K562 (cell line): ENCODE data around the gene CDK9. TPM values are rescaled to one million over a fixed set of nuclear protein-coding genes. Genes with fewer than 3 reads are reported as not detected.

Experiments used
- C11orf30 ChIP-seq: fragments of 450-650 bp; IDR thresholded peaks from 2 replicates; pipeline ENCODE4 v1.6.1; 2016; ENCODE audit warnings: low read depth, mild to moderate bottlenecking
- CBX3 ChIP-seq, 2 experiments: IDR thresholded peaks; 1 replicate in 1 of 2; 2 replicates in 1 of 2; pipeline ENCODE4 v1.6.1; 2012; ENCODE audit warnings: inconsistent platforms in 2 of 2, low read length in 2 of 2, borderline replicate concordance in 1 of 2, control low read depth in 1 of 2
- CEBPB ChIP-seq: fragments of 450-650 bp; IDR thresholded peaks from 2 replicates; pipeline ENCODE4 v1.6.1; 2016; ENCODE audit warnings: missing genetic modification characterization, missing compliant biosample characterization
- KAT2B ChIP-seq: IDR thresholded peaks from one replicate; pipeline ENCODE4 v1.6.1; 2012; ENCODE audit warnings: low read depth, mild to moderate bottlenecking, control low read depth, inconsistent platforms, low read length, moderate library complexity
- KDM4B ChIP-seq, 2 experiments: fragments of 450-650 bp in 1 of 2; sonication (generic) in 1 of 2; IDR thresholded peaks; 2 replicates each; pipeline ENCODE4 v1.6.1; 2016 to 2017; ENCODE audit warnings: borderline replicate concordance in 2 of 2, antibody characterized with exemption in 1 of 2, low read depth in 1 of 2, mild to moderate bottlenecking in 1 of 2
- MTA3 ChIP-seq: fragments of 450-650 bp; formaldehyde crosslinking; IDR thresholded peaks from 2 replicates; pipeline ENCODE4 v1.6.1; 2017; ENCODE audit warnings: mild to moderate bottlenecking, borderline replicate concordance
- NR4A1 ChIP-seq, 2 experiments: fragments of 250-450 bp in 1 of 2; fragments of 450-650 bp in 1 of 2; sonication (Bioruptor Pico) in 1 of 2; IDR thresholded peaks; 2 replicates each; pipeline versions ENCODE4 v1.4.0 to v1.6.1; 2016 to 2020; ENCODE audit warnings: mild to moderate bottlenecking in 2 of 2, missing compliant biosample characterization in 1 of 2, missing genetic modification characterization in 1 of 2, moderate library complexity in 1 of 2
- PREB ChIP-seq: sonication (generic); formaldehyde crosslinking; IDR thresholded peaks from 2 replicates; pipeline ENCODE4 v1.8.1; 2023; ENCODE audit warnings: mild to moderate bottlenecking, missing genetic modification reagents
- RFX1 ChIP-seq: fragments of 450-650 bp; IDR thresholded peaks from 2 replicates; pipeline ENCODE4 v1.6.1; 2016; ENCODE audit warnings: mild to moderate bottlenecking, moderate library complexity
- SNIP1 ChIP-seq: fragments of 450-650 bp; IDR thresholded peaks from 2 replicates; pipeline ENCODE4 v1.7.1; 2017; ENCODE audit warnings: low read depth, mild to moderate bottlenecking
- TAF15 ChIP-seq: fragments of 200-400 bp; formaldehyde crosslinking; IDR thresholded peaks from 2 replicates; pipeline ENCODE4 v1.6.1; 2017; ENCODE audit warnings: mild to moderate bottlenecking, low read depth, low read length, moderate library complexity
- USF1 ChIP-seq: sonication (generic); formaldehyde crosslinking; IDR thresholded peaks from 2 replicates; pipeline ENCODE4 v1.9.0; 2022; ENCODE audit warnings: mild to moderate bottlenecking, missing genetic modification reagents
- ZNF217 ChIP-seq: sonication (generic); formaldehyde crosslinking; IDR thresholded peaks from 2 replicates; pipeline ENCODE4 v1.8.0; 2022; ENCODE audit warnings: mild to moderate bottlenecking, missing genetic modification reagents
- ZNF445 ChIP-seq: fragments of 250-450 bp; sonication (Bioruptor Pico); IDR thresholded peaks from 2 replicates; pipeline ENCODE4 v1.4.0; 2020; ENCODE audit warnings: low read depth, mild to moderate bottlenecking, moderate library complexity
- polyA plus RNA-seq, 8 experiments: library from polyadenylated mRNA; depleted of rRNA in 4 of 8; stranded (reverse) in 5 of 8; unstranded in 3 of 8; fragments of >200 nt; fragmentation: Nextera tagmentation in 2 of 8; fragmentation: Illumina TruSeq in 1 of 8; extraction: Ambion mirVana in 2 of 8; extraction: Trizol in 1 of 8; gene quantifications; 2 replicates each; pipeline versions ENCODE4 v1.2.1 to v1.2.3, GENCODE V29; 2011 to 2014; ENCODE audit warnings: inconsistent platforms in 1 of 8, missing spikeins in 1 of 8
- total RNA-seq, 7 experiments: library from RNA; depleted of rRNA in 6 of 7; stranded (reverse); fragments of >200 nt in 6 of 7; fragmentation: Illumina TruSeq in 2 of 7; extraction: Trizol in 2 of 7; gene quantifications; 2 replicates each; pipeline versions ENCODE4 v1.2.1 to v1.2.3, GENCODE V29; 2011 to 2021; ENCODE audit warnings: low replicate concordance in 1 of 7
- TF ChIP-seq, protein P1 (sequence below): fragments of 250-450 bp; sonication (Bioruptor Pico); IDR thresholded peaks from 2 replicates; pipeline ENCODE4 v1.5.0; 2020; ENCODE audit warnings: mild to moderate bottlenecking
- TF ChIP-seq, protein P2 (sequence below): fragments of 450-650 bp; IDR thresholded peaks from 2 replicates; pipeline ENCODE4 v1.6.1; 2017; ENCODE audit warnings: antibody characterized with exemption, mild to moderate bottlenecking
- TF ChIP-seq, protein P3 (sequence below): fragments of 250-450 bp; sonication (Bioruptor Pico); IDR thresholded peaks from 2 replicates; pipeline ENCODE4 v1.4.0; 2020; ENCODE audit warnings: mild to moderate bottlenecking, moderate library complexity, borderline replicate concordance

CDK9 gene
- total and polyA plus RNA-seq, 9 of the 15 experiments (the other 6 are each of a cell fraction or from before 2014, with no cell fraction given): 4.2 to 78.6 (median 33.0) TPM

GRCh38 chr9:127825319-127826051 is 39.7 kb downstream of the CDK9 start (continued):
- no peak for TF ChIP-seq PREB
- TF ChIP-seq, protein P1, sequence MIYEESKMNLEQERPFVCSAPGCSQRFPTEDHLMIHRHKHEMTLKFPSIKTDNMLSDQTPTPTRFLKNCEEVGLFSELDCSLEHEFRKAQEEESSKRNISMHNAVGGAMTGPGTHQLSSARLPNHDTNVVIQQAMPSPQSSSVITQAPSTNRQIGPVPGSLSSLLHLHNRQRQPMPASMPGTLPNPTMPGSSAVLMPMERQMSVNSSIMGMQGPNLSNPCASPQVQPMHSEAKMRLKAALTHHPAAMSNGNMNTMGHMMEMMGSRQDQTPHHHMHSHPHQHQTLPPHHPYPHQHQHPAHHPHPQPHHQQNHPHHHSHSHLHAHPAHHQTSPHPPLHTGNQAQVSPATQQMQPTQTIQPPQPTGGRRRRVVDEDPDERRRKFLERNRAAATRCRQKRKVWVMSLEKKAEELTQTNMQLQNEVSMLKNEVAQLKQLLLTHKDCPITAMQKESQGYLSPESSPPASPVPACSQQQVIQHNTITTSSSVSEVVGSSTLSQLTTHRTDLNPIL (CRISPR knock-in tag): no peak
- no peak for TF ChIP-seq USF1 (CRISPR knock-in tag)
- TF ChIP-seq CBX3 (IDR thresholded peaks at IDR 0.05; ENCODE audit: borderline replicate concordance in 1 of 2, low read length in 2 of 2): no peak
- TF ChIP-seq, protein P2, sequence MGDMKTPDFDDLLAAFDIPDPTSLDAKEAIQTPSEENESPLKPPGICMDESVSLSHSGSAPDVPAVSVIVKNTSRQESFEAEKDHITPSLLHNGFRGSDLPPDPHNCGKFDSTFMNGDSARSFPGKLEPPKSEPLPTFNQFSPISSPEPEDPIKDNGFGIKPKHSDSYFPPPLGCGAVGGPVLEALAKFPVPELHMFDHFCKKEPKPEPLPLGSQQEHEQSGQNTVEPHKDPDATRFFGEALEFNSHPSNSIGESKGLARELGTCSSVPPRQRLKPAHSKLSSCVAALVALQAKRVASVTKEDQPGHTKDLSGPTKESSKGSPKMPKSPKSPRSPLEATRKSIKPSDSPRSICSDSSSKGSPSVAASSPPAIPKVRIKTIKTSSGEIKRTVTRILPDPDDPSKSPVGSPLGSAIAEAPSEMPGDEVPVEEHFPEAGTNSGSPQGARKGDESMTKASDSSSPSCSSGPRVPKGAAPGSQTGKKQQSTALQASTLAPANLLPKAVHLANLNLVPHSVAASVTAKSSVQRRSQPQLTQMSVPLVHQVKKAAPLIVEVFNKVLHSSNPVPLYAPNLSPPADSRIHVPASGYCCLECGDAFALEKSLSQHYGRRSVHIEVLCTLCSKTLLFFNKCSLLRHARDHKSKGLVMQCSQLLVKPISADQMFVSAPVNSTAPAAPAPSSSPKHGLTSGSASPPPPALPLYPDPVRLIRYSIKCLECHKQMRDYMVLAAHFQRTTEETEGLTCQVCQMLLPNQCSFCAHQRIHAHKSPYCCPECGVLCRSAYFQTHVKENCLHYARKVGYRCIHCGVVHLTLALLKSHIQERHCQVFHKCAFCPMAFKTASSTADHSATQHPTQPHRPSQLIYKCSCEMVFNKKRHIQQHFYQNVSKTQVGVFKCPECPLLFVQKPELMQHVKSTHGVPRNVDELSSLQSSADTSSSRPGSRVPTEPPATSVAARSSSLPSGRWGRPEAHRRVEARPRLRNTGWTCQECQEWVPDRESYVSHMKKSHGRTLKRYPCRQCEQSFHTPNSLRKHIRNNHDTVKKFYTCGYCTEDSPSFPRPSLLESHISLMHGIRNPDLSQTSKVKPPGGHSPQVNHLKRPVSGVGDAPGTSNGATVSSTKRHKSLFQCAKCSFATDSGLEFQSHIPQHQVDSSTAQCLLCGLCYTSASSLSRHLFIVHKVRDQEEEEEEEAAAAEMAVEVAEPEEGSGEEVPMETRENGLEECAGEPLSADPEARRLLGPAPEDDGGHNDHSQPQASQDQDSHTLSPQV: 0 out of 2 replicates have a peak, but pooled peaks have one; percentile 12
- no peak for TF ChIP-seq KAT2B
- TF ChIP-seq MTA3: peak; percentile 51; the same call in 1 of the 2 replicates
- no peak for TF ChIP-seq CEBPB (tag)
- TF ChIP-seq ZNF445: no peak
- no peak for TF ChIP-seq KDM4B (IDR thresholded peaks at IDR 0.05; ENCODE audit: borderline replicate concordance in 2 of 2, low read depth in 1 of 2)
- TF ChIP-seq ZNF217: no peak
- TF ChIP-seq TAF15: no peak
- TF ChIP-seq RFX1: no peak
- no peak for TF ChIP-seq NR4A1 (CRISPR knock-in tag; IDR thresholded peaks at IDR 0.05)
- TF ChIP-seq NR4A1 (tag; IDR thresholded peaks at IDR 0.05): no peak
- TF ChIP-seq SNIP1: no peak
- TF ChIP-seq C11orf30: no peak
- TF ChIP-seq, protein P3, sequence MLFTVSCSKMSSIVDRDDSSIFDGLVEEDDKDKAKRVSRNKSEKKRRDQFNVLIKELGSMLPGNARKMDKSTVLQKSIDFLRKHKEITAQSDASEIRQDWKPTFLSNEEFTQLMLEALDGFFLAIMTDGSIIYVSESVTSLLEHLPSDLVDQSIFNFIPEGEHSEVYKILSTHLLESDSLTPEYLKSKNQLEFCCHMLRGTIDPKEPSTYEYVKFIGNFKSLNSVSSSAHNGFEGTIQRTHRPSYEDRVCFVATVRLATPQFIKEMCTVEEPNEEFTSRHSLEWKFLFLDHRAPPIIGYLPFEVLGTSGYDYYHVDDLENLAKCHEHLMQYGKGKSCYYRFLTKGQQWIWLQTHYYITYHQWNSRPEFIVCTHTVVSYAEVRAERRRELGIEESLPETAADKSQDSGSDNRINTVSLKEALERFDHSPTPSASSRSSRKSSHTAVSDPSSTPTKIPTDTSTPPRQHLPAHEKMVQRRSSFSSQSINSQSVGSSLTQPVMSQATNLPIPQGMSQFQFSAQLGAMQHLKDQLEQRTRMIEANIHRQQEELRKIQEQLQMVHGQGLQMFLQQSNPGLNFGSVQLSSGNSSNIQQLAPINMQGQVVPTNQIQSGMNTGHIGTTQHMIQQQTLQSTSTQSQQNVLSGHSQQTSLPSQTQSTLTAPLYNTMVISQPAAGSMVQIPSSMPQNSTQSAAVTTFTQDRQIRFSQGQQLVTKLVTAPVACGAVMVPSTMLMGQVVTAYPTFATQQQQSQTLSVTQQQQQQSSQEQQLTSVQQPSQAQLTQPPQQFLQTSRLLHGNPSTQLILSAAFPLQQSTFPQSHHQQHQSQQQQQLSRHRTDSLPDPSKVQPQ (CRISPR knock-in tag): no peak
